HL-60 (cell line): ENCODE data around the gene KCNRG.

Source experiments
- GABPA ChIP-seq: IDR thresholded peaks from 2 replicates; pipeline ENCODE4 v1.6.1; 2012; ENCODE audit warnings: low read depth
- POLR2AphosphoS5 ChIP-seq: IDR thresholded peaks from 2 replicates; pipeline ENCODE4 v1.6.1; 2012; ENCODE audit warnings: low read depth
- SPI1 ChIP-seq: IDR thresholded peaks from 2 replicates; pipeline ENCODE4 v1.6.1; 2012; ENCODE audit warnings: low read depth, mild to moderate bottlenecking, borderline replicate concordance
- TF ChIP-seq, protein P1 (sequence below): IDR thresholded peaks from one replicate; pipeline ENCODE4 v1.5.1; 2011; ENCODE audit warnings: low read length, control low read depth, inconsistent platforms; ENCODE audit not compliant: insufficient read depth

DNA sequence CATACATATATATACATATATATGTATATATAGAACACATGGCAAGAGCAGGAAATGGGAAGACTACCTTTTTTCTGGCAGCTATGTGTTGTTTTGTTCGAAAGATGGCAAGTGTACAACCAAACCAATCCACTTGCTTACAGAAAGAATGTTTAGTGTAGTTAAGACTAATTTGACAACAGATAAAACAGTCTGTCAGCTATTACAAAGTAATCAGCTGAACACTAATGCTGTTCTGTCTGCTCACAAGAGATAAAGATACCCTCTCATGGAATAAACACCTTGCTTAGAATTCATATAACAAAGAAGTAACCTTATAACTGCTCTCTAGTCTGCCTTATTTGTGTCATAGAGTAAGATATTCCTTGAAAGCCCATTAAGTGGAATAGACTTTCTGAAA is 858 bp upstream of the KCNRG start:
- TF ChIP-seq, protein P1, sequence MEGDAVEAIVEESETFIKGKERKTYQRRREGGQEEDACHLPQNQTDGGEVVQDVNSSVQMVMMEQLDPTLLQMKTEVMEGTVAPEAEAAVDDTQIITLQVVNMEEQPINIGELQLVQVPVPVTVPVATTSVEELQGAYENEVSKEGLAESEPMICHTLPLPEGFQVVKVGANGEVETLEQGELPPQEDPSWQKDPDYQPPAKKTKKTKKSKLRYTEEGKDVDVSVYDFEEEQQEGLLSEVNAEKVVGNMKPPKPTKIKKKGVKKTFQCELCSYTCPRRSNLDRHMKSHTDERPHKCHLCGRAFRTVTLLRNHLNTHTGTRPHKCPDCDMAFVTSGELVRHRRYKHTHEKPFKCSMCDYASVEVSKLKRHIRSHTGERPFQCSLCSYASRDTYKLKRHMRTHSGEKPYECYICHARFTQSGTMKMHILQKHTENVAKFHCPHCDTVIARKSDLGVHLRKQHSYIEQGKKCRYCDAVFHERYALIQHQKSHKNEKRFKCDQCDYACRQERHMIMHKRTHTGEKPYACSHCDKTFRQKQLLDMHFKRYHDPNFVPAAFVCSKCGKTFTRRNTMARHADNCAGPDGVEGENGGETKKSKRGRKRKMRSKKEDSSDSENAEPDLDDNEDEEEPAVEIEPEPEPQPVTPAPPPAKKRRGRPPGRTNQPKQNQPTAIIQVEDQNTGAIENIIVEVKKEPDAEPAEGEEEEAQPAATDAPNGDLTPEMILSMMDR, result no peak
- TF ChIP-seq GABPA (no peak), POLR2AphosphoS5 (no peak), SPI1 (no peak)
